HL-60 (cell line): ENCODE results near the gene PHF21B.

Experiments
- POLR2AphosphoS5 ChIP-seq: IDR thresholded peaks from 2 replicates; pipeline ENCODE4 v1.6.1; 2012; ENCODE audit warnings: low read depth
- SPI1 ChIP-seq: IDR thresholded peaks from 2 replicates; pipeline ENCODE4 v1.6.1; 2012; ENCODE audit warnings: low read depth, mild to moderate bottlenecking, borderline replicate concordance
- TF ChIP-seq, protein P1 (sequence below): IDR thresholded peaks from one replicate; pipeline ENCODE4 v1.5.1; 2011; ENCODE audit warnings: low read length, control low read depth, inconsistent platforms; ENCODE audit not compliant: insufficient read depth
- TF ChIP-seq, protein P2 (sequence below): IDR thresholded peaks from 2 replicates; pipeline ENCODE4 v1.6.1; 2012; ENCODE audit warnings: low read depth; ENCODE audit not compliant: insufficient replicate concordance

DNA sequence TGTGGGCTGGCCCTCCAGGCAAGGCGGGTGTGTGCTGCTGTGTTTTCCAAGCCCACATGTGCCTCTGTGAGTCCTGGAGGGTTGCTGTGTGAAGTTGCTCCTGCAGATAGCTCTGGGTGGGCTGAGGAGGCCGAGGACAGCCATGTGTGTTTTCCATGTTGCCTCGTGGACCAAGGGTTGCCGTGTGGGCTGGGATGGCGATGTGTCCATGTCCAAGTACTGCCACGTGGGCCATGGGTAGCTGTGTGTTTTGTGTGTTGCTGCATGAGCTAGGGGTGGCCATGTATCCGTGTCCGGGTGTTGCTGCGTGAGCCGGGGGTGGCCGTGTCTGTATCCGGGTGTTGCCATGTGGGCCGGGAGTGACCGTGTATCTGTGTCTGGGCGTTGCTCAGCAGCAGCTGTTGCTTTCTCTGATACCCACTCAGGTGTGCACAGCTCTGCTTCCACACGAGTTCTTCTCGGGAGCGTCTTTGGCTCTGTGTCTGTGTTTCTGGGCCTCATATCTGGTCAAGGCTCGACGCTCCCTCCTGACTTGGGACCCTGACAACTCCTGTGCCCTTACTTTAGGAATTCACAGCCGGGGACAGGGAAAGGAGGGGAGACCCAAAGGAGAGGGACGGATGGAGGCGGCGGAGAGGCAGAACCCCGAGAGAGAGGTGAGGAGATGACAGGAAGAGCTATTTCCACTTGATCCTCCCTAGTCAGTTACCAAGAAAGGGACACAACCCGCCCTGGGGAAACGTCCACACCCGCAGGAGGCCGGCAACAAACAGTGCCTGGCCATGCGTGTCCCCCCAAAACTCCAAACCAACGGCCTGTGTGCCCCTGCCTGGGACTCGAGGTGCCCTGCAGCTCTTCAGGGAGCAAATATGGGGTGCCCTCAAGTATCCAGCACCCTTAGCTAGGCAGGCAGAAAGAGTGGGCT lies 83.1 kb downstream of the PHF21B start:
- TF ChIP-seq, protein P1, sequence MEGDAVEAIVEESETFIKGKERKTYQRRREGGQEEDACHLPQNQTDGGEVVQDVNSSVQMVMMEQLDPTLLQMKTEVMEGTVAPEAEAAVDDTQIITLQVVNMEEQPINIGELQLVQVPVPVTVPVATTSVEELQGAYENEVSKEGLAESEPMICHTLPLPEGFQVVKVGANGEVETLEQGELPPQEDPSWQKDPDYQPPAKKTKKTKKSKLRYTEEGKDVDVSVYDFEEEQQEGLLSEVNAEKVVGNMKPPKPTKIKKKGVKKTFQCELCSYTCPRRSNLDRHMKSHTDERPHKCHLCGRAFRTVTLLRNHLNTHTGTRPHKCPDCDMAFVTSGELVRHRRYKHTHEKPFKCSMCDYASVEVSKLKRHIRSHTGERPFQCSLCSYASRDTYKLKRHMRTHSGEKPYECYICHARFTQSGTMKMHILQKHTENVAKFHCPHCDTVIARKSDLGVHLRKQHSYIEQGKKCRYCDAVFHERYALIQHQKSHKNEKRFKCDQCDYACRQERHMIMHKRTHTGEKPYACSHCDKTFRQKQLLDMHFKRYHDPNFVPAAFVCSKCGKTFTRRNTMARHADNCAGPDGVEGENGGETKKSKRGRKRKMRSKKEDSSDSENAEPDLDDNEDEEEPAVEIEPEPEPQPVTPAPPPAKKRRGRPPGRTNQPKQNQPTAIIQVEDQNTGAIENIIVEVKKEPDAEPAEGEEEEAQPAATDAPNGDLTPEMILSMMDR: no peak
- TF ChIP-seq SPI1: no peak
- TF ChIP-seq, protein P2, sequence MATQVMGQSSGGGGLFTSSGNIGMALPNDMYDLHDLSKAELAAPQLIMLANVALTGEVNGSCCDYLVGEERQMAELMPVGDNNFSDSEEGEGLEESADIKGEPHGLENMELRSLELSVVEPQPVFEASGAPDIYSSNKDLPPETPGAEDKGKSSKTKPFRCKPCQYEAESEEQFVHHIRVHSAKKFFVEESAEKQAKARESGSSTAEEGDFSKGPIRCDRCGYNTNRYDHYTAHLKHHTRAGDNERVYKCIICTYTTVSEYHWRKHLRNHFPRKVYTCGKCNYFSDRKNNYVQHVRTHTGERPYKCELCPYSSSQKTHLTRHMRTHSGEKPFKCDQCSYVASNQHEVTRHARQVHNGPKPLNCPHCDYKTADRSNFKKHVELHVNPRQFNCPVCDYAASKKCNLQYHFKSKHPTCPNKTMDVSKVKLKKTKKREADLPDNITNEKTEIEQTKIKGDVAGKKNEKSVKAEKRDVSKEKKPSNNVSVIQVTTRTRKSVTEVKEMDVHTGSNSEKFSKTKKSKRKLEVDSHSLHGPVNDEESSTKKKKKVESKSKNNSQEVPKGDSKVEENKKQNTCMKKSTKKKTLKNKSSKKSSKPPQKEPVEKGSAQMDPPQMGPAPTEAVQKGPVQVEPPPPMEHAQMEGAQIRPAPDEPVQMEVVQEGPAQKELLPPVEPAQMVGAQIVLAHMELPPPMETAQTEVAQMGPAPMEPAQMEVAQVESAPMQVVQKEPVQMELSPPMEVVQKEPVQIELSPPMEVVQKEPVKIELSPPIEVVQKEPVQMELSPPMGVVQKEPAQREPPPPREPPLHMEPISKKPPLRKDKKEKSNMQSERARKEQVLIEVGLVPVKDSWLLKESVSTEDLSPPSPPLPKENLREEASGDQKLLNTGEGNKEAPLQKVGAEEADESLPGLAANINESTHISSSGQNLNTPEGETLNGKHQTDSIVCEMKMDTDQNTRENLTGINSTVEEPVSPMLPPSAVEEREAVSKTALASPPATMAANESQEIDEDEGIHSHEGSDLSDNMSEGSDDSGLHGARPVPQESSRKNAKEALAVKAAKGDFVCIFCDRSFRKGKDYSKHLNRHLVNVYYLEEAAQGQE: no peak
- no peak for TF ChIP-seq POLR2AphosphoS5
